Left forelimb (tissue), 1 donor: ENCODE data around the gene FRMPD4.
A peak's percentile ranks its signal among the peaks of the same experiment; 100 is the strongest.

Experiments
- DNase-seq: peaks from one replicate; pipeline ENCODE4 v3.0.0-alpha.2; 2018; ENCODE audit warnings: low spot score

The FRMPD4 gene

GRCh38 chrX:12672367-12673106, 534.3 kb downstream of the FRMPD4 start:
- no peak for DNase-seq

GRCh38 chrX:12673487-12673886, 535.2 kb downstream of the FRMPD4 start:
- DNase-seq = no peak

GRCh38 chrX:12679522-12679921, 541.2 kb downstream of the FRMPD4 start:
- no peak for DNase-seq

GRCh38 chrX:12681047-12681446, 542.8 kb downstream of the FRMPD4 start:
- DNase-seq = no peak

GRCh38 chrX:12685541-12685940, 547.3 kb downstream of the FRMPD4 start:
- DNase-seq = no peak

GRCh38 chrX:12686331-12686730, 548.1 kb downstream of the FRMPD4 start:
- no peak for DNase-seq

GRCh38 chrX:12690646-12691045, 552.4 kb downstream of the FRMPD4 start:
- no peak for DNase-seq

- no peak for DNase-seq
Observed at GRCh38 chrX:12693754-12694153, 555.5 kb downstream of the FRMPD4 start.

GRCh38 chrX:12700745-12701144, 562.5 kb downstream of the FRMPD4 start:
- no peak for DNase-seq

GRCh38 chrX:12701628-12702027, 563.4 kb downstream of the FRMPD4 start:
- peak; percentile 62 for DNase-seq

GRCh38 chrX:12702509-12703091, 564.3 kb downstream of the FRMPD4 start:
- no peak for DNase-seq

GRCh38 chrX:12704706-12705105, 566.4 kb downstream of the FRMPD4 start:
- DNase-seq = no peak

- DNase-seq = no peak
Observed at GRCh38 chrX:12709047-12709446, 570.8 kb downstream of the FRMPD4 start.

GRCh38 chrX:12711435-12712040, 573.3 kb downstream of the FRMPD4 start:
- no peak for DNase-seq

GRCh38 chrX:12716574-12716973, 578.3 kb downstream of the FRMPD4 start:
- no peak for DNase-seq

GRCh38 chrX:12719837-12720236, 581.6 kb downstream of the FRMPD4 start:
- no peak for DNase-seq

- DNase-seq = no peak
Observed at GRCh38 chrX:12721042-12721441, 582.8 kb downstream of the FRMPD4 start.

- no peak for DNase-seq
Observed at GRCh38 chrX:12722314-12722713, 584.0 kb downstream of the FRMPD4 start.

- DNase-seq = no peak
Observed at GRCh38 chrX:12741416-12741815, 603.1 kb downstream of the FRMPD4 start.

GRCh38 chrX:12747433-12747832, 609.2 kb downstream of the FRMPD4 start:
- DNase-seq = no peak

GRCh38 chrX:12751887-12752286, 613.6 kb downstream of the FRMPD4 start:
- DNase-seq = no peak

- no peak for DNase-seq
Observed at GRCh38 chrX:12753366-12753765, 615.1 kb downstream of the FRMPD4 start.

- no peak for DNase-seq
Observed at GRCh38 chrX:12758291-12758690, 620.0 kb downstream of the FRMPD4 start.
